B cell (primary cell): ENCODE measurements around the gene M6PR.
"Not testable (repeated sequence)": the region's sequence is repeated elsewhere in the genome, so short reads cannot be mapped to it uniquely, and the experiment has no call there.

ENCODE experiments used
- EZH2 ChIP-seq: IDR thresholded peaks from 2 replicates; pipeline ENCODE4 v1.6.1; 2012; ENCODE audit warnings: borderline replicate concordance, low read depth, mild to moderate bottlenecking, moderate library complexity, low read length; ENCODE audit not compliant: insufficient read depth, poor library complexity, severe bottlenecking
- TF ChIP-seq, protein P1 (sequence below): fragments of 200-600 bp; IDR thresholded peaks from one replicate; pipeline ENCODE4 v1.8.0; 2022; ENCODE audit warnings: antibody characterized with exemption, mild to moderate bottlenecking

- not testable (repeated sequence) for TF ChIP-seq EZH2
- TF ChIP-seq, protein P1, sequence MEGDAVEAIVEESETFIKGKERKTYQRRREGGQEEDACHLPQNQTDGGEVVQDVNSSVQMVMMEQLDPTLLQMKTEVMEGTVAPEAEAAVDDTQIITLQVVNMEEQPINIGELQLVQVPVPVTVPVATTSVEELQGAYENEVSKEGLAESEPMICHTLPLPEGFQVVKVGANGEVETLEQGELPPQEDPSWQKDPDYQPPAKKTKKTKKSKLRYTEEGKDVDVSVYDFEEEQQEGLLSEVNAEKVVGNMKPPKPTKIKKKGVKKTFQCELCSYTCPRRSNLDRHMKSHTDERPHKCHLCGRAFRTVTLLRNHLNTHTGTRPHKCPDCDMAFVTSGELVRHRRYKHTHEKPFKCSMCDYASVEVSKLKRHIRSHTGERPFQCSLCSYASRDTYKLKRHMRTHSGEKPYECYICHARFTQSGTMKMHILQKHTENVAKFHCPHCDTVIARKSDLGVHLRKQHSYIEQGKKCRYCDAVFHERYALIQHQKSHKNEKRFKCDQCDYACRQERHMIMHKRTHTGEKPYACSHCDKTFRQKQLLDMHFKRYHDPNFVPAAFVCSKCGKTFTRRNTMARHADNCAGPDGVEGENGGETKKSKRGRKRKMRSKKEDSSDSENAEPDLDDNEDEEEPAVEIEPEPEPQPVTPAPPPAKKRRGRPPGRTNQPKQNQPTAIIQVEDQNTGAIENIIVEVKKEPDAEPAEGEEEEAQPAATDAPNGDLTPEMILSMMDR = not testable (repeated sequence)
Observed at GRCh38 chr12:8919643-8920042, 29.8 kb downstream of the M6PR start.
